IPS DF 4.7 (cell line): ENCODE measurements around the gene NFATC1.

Experiments used
- DNase-seq: peaks from one replicate; pipeline ENCODE4 v3.0.0-alpha.2; 2013; ENCODE audit warnings: low spot score; ENCODE audit errors: extremely low read depth

Gene NFATC1

DNA sequence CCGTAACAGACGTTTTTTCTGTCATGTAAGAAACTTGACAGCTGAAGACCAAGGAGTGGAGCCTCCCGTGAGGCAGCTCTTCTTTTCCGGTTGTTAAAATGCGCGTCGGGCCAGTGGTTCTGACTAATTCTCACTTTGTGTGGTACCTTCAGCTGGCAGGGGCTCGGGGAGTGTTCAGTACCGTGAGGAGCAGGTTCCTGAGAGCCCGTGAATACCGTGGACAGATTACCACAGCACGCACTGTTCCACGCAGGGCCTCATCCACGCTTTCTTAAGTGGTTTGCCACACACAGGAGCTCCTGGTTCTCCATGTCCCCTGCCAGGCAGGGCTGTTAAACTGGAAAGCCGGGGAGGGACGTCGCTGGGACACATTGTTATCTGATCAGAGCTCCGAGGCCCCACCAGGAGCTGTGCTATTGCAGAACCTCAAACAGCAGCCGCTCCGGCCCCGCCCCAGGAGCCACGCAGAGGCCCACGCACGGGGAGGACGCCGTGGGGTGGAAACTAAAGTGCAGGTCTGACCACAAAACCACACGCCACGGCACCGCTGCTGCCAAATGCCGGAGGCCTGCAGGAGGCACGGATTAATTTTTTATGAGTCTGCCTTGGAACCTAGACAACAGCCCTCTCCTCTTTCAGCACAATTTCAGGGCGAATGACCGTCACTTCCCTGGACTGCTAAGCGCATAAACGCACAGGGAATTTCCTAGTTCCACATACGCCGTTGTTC, 43.3 kb downstream of the NFATC1 start:
- no peak for DNase-seq

DNA sequence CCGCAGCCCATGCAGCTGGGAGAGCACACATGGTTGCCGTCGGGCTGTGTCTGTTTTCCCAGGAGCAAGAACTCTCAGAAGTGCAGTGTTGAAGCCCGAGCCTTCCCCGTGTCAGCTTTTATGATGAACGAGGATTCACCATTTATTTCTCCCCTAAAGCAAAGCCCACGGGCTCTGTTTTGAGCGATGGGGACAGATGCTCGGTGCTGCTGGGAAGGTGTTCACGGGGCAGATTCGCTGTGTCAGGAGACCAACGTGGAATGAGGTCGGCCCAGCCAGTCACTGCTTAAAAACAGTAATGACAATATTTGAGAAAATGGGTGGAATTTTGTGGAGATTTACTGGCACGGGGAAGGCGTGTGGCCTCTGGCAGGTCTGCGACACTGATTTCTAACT, 43.9 kb downstream of the NFATC1 start:
- DNase-seq = no peak

DNA sequence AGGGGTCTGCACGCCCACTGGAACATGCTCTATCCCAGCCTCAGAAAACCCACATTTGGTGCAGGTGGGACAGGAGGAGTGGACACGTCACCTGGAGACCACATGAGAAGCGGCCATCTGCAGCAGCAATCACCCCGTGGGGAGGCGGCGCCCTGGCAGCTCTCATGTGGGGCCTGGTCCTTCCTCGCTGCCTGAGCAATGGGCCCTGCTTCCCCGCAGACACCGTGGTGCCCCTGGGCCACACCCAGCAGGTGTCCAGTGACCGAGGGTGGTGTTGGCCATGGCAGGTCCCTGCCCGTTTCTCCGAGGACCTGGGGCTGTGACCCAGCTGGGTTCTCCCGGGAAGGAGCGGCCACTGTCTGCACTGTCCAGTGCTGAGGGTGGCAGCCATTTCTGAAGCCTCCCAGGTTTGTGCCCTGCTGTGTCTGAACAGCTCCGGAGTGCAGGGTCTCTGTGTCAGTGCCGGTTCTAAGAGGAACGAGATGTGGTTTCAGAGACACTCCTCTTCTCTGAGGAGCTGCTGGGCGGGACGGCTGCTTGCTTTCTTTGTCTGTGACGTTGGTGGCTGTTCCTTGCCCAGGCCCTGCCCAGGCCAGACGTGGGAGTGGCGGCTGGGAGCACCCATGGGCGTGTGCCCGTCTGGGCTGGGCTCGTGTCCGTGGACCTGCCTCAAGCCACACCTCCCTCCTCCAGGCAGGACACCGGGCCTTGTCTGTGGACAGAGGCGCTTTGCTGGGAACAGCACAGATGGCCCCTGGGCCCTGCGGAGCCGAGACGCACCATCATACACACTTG, 44.8 kb downstream of the NFATC1 start:
- no peak for DNase-seq

DNA sequence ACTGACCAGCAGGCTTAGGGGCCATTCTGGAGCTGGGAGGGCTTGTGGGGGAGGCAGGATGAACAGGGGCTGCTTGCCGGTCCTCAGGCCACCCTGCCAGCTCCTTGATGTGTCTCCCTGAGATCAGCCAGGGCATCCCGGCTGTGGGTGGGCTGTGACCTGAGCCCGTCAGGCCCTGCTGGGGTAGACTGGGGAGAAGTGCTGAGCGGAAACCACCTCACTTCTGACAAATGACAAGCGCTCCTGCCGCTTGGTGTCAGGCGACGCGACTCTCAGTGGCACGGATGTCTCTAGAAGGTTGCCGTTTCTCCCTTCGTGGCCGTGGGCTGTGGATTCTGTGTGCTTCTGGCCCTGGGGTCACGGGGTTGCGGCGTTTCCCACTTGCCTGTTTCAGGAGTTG, 45.7 kb downstream of the NFATC1 start:
- DNase-seq = no peak

DNA sequence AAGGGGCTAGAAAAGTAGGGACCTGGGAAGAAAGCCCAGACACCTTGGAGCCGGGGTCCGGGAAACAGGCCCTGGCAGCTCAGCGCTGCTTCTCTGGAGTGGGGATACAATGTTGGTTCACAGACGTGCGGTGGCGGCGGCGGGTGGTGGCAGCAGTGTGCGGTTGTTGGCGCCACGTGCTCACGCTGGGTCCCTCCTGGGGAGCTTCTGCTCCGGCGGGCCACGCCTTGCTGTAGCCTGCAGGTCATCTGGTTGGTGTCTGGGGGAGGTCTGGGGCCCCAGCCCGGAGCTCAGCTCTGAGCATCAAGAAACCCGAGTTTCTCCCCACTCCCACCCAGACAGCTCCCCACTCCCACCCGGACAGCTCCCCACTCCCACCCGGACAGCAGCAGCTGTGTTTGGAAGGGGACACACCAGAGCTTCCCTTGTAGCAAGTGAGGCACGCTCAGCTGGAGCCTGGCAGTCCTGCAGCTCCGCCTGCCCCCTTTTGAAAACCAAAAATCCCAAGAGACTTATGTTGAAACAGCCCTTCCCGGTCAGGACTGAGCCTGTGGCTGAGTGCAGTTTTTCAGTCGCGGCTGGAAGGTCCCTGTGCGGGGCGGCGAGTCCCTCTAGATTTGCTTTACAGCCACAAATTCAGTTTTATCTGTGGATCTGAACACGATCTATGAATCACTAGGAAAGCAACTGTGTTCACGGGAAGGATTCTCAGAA, 46.9 kb downstream of the NFATC1 start:
- no peak for DNase-seq

DNA sequence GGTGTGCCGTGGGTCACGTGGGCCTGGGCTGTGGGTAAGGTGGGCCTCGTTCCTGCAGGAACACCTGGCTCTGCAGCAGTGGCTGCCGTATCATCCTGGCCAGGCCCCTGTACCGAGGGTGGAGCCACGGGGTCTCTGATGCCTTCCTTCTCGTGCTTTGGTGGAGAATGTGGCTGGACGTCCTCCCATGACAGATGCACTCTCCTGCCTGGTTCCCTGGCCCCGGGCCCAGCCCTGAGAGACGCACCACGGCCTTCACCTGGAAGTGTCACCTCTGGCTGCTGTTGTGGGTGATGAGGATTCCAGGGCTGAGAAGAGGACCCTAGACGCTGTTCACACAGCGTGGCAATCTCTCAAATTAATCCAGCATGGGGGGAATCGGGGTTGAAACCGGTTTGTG, 49.5 kb downstream of the NFATC1 start:
- DNase-seq = no peak

DNA sequence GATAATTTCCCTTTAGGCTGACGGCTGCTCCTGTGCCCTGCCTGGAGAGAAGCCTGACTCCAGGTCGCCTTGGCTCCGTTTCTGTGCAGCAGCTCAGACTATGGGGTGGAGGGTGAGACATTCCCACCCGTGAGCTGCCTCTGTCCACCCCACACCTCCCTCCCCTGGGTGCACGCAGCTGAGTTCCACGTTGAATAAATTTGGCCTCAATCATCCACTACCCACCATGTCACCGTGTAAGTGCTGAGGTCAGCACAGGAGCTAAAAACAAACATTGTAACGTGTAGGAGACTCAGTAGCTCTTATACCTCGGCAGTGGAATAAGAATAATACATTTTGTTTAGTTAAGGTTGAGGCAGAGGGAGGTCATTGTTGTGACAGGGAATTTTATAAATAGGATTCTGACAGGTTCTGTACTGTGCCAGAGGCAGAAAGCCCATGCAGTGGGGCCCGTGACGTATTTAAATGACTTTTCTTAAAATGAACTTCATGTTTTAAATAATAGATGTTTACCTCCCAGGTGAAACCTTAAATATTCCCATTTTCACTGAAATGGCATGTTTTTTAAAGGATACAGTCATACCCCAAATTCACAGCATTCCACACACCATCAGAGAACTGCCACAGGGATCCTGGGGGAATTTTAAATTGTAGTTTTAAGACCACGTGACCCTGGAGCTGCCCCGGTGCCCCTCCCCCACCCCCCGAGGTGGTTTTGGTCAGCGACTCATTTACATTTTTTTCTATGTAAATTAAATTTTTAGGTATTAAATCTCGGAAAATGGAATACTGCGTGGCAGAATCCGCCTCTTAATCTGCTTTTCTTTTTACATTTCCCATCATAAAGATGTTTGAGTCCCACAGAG, 50.2 kb downstream of the NFATC1 start:
- DNase-seq = no peak

DNA sequence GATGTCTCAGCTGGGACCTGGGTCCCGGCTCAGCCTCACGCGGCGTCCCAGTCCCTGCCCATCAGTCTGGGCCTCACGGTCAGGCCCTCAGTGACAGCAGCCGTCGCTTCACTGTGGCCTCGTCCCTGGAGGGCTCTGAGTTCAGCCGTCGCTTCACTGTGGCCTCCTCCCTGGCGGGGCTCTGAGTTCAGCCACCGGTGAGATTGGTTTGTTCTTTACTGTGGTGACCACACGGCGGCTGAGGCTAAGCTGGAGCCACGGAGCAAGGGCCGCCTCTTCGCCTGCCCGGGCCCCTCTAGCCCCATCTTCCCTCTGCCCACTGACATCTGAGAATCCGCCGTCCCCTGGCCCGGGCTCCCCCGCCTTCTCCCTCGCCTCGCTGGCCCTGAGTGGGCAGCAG, 51.2 kb downstream of the NFATC1 start:
- no peak for DNase-seq

DNA sequence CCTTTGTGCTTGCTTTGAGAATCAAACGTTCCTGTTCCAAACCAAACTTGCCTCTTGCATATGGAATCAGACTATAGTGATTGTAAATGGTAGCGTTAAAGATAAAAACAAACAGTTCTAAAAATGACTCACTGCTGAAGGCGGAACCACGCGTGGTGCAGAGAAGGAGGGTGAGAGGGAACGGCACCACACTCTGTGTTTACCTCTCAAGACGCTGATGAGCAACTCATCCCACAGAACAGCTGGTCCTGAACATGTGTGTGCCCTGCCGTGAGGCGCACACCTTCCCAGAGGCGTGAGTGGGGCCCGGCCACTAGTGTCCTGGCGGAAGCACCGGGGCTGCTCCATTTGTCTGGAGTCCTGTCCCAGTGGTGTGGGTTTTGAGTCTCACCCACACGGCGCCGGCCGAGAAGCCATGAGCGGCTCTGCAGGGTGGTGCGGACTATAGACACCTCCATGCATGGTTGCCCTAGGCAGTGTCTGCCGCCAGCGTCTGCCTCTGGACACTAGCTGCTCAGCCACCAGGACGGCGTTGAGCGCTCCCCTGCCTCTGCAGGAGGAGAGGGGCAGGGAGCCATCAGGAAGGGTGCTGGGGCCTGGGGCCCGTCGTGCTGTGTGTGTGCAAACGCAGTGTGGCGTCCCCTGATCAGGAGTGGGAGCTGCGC, 52.1 kb downstream of the NFATC1 start:
- DNase-seq = no peak

DNA sequence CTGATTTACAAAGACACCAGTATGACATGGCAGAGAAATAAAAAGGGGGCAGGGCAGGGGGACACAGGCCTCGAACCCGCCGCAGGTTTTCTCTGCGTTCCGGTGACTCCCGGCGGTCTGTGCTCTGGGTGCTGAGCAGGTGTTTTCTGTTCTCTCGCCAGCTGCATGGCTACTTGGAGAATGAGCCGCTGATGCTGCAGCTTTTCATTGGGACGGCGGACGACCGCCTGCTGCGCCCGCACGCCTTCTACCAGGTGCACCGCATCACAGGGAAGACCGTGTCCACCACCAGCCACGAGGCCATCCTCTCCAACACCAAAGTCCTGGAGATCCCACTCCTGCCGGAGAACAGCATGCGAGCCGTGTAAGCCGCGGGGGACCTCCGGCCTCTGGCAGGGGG, 52.9 kb downstream of the NFATC1 start:
- no peak for DNase-seq

DNA sequence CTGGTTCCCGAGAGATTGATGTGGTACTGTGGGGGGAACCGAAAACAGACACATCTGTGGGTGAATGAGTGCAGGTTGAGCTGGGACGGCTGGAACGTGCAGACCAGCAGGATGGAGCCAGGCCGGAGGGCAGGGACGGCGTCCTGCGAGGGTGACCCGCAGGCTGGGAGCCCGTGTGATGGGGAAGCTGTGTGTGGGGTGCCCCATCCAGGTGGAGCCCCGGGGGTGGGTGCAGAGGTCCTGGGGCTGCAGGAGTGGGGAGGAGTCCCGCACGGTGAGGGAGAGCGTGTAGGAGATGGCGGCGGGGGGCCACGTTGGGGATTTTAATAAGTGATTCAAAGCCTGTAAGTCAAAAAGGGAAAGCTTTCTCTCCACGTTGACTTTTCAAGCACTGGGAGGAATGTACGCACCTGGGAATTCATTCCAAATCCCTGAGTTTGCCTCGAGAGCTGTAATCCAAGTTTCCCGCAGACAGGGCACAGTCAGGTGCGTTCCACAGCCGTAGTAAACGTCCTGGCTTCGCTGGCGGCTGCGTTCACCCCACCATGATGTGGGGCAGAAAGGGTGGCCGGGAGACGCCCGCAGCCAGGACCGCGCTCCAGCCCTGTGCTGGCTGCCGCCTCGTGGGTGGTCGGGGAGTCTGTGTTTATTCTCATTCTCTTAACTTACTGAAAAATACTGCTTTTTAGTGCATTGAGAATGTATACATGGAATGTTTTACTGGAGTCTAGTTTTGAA, 54.0 kb downstream of the NFATC1 start:
- DNase-seq = no peak

DNA sequence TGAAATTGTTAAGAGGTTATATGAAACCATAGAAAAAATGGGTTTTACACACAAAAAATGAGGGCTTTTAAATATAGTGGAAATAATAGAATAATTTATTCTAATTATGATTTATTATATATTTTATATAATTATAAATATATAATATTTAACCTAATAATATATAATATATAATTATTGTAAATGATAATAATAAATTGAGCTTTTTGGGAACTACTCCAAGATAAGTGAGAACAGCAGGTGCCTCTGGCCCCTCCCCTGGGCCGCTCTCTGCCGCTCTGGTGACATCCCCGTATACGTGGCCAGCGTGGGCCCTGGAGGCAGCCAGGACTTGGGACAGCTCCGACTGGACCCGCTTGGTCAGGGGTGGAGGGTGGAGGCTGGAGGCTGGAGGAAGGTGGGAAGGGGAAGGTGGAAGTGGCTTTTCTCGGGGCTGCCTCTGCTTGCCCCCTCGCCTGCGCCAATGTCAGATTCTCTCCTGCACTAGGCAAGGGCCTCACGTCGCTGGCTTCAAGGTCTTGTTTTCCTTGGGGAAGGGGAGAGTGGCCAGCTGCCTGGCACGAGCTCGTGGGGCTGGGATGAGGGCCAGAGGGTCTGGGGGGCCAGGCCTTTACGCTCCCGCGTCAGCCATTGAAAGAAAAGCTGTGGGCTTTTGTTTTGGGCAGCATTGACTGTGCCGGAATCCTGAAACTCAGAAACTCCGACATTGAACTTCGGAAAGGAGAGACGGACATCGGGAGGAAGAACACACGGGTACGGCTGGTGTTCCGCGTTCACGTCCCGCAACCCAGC, 54.8 kb downstream of the NFATC1 start:
- no peak for DNase-seq

DNA sequence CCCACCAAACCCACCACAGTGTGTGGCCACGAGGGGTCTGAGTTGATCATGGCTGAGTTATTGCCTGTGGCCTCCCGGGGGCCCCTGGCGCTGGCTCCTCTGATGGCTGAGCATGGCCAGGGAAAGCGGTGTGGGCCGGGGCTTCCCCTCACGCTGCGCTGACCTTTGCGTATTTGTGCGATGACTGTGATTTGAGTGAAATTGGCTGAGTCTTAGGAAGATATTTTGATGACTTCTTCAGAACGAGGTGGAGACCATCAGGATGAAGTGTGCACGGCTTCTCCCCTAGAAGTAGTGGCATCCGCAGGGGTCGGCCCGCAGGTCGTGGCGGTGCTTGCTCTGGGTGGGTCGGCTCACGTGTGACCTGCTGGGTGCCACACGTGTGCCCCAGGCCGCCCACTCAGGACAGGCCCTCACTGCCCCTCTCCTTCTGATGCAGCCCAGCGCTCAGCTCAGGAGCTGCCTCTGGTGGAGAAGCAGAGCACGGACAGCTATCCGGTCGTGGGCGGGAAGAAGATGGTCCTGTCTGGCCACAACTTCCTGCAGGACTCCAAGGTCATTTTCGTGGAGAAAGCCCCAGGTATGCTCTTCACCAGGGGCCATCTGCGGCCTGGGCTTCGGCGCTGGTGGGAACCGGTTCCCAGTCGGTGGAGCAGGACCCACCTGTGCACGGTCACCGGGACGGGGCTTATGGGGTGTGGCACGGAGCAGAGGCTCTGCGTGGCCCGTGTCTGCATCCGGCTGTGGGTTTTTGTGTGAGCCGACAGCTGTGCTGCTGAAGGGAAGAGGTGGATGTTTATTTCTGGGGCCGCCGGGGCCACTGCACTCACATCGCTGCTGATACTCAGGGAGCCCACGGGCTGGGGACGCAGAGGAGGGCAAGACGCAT, 55.8 kb downstream of the NFATC1 start:
- DNase-seq = no peak

DNA sequence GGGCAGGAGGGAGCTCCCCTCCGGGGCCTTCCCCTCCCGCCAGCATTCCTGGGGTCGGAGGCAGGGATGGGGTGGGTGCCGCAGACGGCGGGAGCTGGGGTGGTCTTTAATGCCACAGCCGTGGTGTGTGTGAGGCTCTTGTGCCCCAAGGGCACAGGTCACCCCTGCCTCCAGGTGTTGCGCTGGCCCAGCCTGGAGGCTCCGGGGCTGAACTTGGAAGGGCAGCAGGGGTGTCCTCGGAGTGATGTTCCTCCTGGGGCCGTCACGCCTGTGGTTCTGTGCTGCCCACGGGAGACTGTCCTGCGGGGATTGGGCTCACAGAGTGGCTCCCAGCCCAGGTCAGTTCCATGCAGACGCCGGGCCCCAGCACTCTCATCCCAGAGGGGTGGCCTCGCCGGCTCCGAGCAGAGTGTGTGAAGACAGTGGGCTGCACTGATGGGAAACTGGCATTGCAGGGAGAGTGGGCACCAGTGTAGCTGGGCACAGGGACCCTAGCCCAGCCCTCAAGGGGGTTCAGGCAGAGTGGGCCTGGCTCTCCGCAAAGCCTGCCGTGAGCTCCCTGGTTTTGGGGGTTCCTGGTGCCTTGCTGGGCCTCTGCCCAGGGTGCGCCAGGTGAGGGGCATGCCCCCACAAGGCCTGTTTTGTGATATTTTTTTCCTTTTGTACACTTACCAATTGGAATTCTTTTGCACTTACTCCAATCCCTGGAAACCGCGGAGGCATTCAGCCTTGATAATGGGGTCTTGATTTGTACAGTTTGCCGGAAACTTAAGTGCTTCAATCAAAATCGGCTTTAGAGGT, 56.7 kb downstream of the NFATC1 start:
- no peak for DNase-seq

DNA sequence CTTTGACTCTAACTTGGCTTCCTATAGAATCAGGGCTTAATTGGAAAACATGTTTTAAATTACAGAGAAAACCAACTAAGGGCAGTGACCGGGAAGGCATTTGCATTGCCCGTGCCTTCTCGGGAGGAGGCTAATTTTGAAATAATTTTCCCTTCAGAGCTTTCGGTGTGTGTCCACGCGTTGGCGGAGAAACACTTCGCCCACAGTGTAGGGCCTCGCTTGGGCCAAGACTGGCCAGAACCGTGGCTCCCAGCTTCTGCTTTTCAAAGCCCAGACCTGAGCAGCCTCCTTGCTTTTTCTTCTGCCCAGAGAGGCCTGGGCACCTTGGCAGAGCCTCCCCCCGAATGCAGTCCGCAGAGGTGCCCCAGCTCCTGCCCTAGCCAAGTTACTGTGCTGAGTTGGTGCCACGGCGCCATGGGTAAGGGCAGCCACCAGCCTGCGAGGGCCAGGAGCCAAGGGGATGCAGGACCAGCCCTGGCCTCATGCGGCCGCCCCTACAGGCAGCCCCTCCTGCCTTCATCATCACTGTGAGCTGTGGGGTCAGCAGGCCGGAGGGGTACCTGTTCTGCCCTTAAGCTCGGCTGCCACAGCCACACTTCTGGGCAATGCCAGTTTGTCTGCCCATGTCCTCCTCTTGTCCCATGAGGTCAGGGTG, 57.4 kb downstream of the NFATC1 start:
- DNase-seq = no peak

DNA sequence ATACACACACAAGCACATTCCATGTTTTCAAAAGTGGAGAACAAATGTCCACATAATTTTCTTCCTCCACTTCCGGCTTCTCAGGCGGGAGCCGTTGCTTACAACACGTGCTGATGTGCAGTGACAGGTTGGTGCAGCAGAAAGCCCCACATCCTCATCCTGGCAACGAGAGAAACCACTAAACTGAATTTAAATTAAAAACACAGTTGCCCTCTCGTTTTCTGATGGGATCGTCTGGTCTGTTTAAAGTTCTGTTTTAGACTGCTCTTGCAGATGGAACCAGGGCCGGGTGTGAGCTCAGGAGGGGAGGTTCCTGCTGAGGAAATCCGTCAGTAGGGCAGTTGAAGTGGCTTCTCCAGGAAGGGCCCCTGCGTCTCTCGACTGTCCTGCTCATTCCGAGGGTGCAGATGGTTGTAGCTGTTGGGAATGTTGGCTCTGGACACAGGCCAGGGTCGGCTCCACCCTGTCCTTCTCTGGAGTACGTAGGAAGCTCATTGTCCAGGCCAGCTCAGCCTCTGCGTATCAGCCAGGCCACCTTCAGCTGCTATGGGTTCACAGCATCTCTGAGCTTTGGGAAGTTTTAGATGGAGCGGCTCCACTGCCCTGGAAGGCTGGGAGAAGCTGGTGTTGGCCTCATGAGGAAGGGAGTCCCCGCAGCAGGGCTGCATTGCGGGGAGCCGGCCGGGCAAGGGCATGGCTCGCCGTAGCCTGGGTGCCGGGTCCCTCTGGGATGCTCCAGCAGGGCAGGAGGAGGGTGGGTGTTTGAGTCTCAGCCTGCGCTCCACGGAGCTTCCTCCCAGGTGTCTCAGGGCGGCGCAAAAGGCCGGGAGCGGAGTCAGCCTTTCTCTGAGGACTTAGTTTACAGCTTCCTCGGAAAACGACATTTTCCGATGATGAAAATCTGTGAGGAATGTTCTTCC, 58.3 kb downstream of the NFATC1 start:
- DNase-seq = no peak
